GM19455 (cell line): Measurements from ENCODE around the gene P4HA1.
"Not testable (repeated sequence)": the region's sequence is repeated elsewhere in the genome, so short reads cannot be mapped to it uniquely, and the experiment has no call there.

Experiments
- ATAC-seq: cut with Tn5 transposase; IDR thresholded peaks from one replicate; pipeline ENCODE4 v1.9.1; 2021; ENCODE audit not compliant: unreplicated experiment

P4HA1 gene

DNA sequence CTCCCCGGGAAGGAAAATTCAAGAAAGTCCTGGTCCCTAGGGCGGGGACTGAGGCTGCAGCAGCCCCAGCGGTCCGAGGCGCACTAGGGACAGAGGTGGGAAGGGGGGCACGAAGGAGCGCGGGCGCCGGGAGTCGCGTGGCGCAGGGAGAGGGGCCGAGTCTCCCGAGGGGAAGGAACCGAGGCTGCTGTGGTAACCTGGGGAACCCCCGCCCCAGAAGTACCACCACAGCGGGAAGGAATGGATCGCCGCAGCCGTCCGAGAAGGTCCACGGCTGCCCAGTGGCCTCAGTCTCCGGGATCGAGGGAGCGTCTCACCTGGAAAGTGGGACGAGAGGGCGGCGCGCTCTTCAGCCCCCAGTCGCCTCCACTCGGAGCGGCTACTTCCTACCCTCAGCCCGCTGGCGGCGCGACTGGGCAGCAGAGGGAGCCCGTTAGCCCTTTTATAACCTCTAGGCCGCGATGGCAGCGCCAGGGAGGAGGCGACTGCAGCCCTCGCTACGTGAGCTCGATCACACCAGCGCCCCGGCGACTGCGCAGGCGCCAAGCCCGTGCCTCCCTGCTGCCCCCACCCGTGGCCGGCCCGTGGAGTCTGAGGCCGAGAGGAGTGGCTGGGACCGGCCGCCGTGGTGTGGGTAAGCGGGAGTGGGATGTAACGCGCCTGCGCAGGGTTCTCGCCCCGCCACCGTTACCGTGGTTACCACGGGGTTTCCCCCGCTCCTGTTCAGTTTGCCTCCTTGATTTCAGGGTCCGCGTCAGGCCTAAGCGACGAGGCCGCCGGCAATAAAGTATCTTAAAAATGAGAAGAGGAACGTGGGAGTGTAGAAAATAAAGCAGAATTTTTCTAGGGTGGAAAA, at the start of gene P4HA1:
Gene P4HA1 (minus strand): TSS at position 418 of the 856 bp plus-strand sequence. CDS start 21,983 bp downstream, outside the sequence.
- ATAC-seq = peak; percentile 77

DNA sequence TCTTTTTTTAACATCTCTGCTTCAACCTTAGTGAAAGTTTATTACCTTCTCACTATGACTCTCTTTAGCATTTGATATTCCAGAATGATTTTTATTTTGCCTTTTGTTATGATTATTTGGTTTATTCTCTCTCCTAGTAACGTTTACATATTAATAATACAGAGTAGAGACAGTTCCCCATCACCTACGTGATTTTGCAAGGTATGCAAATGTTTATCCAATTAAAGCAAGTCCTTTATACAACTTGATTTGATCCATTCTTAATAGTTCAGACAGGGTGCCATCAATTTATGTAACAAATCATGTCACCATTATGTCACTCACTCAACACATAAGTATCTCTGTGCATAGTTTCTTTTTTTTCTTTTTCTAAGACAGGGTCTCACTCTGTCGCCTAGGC, 44.9 kb upstream of the P4HA1 start:
- no peak for ATAC-seq

DNA sequence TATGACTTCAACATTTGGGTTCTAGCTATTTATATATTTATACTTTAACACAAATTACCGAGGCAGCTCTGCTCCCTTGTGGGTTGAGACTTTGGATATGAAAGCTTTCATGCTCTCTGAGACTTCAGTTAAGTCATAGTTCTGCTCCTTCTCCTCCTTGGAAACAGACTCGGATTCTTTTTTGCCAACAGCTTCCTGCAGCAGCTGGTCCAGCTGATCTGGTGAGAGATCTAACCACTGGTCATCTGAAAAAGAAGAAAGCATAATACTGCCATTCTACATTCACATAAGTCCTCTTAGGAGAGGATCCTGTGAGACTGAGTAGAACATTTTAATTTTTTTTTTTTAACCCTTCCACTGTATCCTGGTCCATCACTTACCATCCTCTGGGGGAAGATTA, 42.6 kb upstream of the P4HA1 start:
- ATAC-seq = no peak

DNA sequence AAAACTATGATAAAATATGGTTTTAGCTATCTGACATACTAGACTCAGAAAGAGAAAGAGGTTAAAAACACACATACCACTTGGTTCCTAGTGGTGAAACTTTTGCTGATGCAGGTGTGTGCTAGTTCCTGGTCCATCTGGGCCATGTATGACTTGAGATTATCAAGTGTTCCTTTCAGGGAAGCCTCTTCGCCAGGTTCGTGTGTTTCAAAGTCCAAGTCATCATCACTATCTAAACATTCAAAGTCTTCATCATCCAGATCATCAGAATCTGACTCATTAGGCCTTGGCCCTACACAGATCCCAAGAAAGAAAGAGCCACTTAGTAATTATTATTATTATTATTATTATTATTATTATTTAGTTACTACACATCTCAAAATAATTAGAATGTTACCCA, 40.0 kb upstream of the P4HA1 start:
- ATAC-seq = no peak

DNA sequence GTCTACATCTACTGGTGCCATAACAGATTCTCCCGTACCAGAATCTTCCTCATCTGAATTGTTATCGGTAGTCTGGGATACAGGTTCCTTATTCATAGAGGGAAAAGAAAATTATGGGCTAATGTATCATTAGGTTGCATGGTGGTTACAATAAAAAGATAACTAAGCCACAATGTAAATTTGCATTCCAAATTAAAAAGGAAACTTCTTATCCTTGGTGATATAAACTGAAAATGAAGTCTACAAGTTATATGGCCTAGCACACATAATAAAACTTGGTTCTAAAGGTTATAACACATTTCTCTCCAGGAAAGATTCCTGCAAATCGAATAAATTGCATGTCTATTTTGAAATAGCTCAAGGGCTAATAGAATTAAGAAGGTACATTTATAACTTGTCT, 38.1 kb upstream of the P4HA1 start:
- ATAC-seq = no peak

DNA sequence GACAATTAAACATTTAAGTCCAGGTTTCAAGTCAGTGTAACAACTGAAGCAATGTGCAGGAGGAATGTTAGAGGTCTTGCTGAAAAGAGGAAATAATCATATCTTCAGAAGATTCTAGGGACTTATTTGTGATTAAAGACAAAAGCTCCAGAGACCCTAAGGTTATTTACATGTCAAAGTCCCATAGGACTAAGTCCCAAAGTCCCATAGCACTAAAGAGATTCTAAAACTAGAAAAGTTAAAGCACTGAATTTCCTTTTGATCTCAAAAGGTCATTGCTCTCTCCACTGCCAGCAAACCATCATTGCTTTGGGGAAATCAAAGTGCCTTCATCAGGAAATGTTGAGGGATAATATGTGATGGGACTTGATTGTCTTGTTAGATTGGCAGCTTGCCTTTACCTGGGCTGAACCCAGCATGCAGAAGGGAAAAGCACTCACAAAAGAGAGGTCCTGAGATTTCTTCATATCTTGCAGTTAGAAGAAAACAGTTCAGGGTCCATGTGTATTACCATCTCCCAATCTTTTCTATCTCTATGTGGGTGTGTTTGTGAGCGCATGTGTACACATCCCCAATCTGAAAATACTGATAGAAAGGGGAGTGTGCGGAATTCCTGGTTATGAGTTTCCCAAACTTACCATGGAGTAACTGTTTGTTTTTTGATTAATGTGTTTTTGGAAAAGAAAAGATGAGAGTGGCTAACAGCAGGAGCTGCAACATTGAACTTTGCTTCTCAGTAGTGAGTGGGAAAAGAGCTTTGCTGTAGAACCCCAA, 35.4 kb upstream of the P4HA1 start:
- ATAC-seq = no peak

DNA sequence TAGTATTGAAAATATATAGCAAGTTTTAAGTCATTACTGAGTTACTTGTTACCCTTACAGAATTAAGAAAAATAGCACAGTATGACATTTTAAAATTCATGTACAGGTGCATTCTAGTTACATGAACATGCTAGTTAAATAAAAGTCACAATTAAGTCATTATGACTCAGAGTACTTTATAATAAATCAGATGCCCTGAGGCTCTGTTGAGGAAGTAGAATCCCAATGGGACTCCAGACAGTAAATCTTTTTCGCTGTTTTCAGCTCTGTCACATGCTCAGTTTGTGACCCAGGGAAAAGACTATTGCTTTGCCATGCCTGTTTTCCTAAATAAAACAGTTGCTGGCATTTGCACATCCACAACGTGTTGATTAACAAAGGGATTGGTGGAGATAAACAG, 34.6 kb upstream of the P4HA1 start:
- ATAC-seq = no peak

DNA sequence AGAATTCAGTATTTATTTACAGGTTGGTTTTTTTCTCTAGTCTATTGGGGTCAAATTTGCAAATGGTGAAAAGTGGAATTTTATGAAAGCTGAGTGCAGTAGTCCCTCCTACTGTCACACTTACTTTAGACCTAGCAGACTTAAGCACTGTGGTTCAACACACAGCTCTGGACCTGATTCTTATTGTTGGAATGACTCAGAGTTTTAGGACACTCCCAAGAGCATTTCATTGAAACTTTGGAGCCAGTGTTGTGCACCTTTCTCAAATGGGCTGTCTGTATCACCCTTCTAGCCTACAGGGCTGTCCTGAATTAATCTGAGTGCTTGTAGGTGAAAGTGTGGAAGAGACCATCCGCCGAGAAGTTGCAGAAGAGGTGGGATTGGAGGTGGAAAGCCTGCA, 29.7 kb upstream of the P4HA1 start:
- no peak for ATAC-seq

DNA sequence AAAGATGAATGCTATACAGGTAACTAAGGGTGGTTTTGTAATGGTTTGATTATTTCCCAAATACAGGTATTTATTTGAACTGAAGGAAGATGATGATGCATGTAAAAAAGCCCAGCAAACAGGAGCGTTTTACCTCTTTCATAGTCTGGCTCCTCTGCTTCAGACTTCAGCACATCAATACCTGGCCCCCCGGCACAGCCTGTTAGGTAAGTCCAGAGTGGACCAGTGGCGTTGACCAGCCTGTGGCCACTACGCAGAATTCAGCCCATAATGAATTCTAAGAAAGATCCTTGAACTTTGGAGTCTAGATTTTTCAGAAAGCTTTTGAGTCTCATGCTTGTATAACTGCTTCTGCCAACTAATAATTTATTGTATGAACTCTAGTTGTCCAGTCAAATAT, 23.3 kb upstream of the P4HA1 start:
- no peak for ATAC-seq

DNA sequence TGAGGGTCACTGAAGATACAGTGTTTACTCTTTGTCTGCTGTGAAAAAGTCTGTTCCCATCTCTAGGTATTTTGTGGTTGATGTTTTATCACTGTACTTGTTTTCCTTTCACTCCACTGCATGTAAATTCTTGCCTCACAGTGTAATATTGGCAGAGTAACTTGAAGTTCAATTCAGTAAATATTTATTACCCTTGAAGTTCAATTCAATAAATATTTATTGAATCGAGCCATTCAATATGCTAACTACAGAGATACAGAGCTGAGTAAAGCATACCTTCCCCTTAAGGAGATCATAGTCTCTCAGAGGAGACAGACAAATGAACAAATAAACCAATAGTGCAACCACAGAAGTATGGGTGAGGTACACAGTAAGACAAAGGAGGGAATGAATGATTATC, 22.8 kb upstream of the P4HA1 start:
- no peak for ATAC-seq

DNA sequence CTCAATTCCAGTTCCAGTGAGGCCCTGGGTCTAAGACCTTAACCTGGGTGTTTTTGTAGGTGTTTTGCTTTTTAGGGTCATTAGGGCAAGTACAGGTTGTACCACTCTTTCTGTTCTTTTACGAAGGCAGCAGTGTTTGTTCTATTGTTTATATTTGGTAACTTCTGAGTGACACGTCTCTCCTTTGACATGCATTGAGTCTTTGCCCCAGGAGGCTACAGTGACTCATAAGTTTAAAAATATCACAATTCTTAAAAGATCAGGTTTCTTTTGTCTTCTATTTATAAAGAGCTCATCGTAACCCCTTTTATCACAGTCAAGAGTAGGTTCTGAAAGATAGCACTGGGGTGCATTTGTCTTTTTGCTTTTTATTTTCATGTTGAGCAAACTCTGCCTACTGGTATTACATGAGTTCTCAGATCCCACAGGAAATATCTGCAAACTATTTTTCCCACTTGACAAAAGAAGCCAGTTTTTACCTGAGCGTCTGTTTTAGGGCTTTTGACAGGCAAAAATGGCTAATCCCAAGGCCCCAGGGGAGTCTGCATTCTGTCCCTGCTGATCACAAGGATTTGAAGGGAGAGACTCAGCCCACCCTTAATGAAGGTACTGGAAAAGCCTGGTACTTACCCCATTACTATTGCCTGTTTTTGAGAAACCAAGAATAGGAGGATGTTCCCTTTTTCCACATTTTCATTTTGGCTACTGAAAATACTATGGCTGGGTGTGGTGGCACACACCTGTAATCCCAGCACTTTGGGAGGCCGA, 21.5 kb upstream of the P4HA1 start:
- ATAC-seq = peak; percentile 80

DNA sequence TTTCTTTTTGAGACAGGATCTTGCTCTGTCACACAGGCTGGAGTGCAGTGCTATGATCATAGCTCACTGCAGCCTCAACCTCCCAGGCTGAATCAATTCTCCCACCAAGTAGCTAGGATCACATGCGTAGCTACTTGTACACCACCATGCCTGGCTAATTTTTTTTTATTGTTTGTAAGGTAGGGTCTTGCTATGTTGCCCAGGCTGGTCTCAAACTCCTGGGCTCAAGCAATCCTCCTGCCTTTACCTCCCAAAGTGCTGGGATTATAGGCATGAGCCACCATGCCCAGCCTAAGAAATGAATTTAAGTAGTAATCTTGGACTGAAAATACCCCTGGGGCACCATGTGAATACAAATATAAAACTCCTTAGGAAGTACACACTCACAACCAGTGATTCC, 19.4 kb upstream of the P4HA1 start:
- no peak for ATAC-seq

DNA sequence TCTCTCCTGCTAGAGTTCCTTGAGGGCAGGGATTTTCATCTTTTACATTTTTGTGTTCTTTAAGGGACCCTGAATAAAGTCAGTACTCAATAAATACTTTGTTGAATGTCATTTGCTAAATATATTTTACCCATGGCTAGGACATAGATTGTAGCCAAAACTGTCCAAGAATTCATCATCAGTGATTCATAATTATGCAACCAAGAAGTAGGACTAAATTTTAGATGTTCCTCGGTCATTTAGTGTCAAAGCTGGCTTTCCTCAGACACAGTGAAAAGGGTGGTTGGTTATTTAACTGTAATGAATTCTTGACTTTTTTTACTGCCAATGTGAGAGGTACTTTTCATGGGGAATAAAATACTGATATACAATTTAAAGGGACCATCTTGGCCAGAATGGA, 16.9 kb upstream of the P4HA1 start:
- ATAC-seq = no peak

DNA sequence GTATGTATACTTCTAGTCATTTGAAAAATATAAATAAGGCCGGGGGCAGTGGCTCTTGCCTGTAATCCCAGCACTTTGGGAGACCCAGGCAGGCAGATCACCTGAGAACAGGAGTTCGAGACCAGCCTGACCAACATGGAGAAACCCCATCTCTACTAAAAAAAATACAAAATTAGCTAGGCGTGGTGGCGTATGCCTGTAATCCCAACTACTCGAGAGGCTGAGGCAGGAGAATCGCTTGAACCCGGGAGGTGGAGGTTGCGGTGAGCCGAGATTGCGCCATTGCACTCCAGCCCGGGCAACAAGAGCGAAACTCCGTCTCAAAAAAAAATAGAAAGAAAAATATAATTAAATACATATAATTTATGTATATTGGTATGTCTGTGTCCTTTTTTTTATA, 15.4 kb upstream of the P4HA1 start:
- not testable (repeated sequence) for ATAC-seq

DNA sequence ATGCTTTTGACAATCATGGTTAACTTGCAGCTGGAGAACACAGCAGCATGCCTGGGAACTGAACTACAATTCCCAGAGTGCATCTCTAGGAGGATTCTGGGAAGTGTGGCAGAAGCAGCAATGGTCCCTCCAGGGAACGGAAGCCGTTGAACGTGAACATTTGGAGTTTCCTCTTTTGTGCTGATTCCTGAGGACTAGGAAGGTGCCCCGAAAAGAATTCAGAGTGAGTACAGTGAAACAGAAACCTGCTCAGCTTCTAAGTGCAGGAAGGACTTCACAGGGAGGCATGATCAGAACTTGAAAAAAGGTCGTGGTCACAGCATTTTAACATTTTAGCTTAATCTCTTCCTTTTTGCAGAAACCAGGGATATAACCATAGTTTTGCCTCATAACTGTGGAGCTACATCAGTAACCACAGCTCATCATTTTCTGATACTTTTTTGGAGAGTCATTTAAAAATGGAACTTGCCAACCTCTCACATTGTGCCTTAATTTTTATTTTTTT, 13.7 kb upstream of the P4HA1 start, which contains the start of gene NUDT13:
Gene NUDT13 (plus strand): TSS at position 111 of the 505 bp plus-strand sequence. CDS start 3,911 bp downstream, outside the sequence.
- ATAC-seq = peak; percentile 75

DNA sequence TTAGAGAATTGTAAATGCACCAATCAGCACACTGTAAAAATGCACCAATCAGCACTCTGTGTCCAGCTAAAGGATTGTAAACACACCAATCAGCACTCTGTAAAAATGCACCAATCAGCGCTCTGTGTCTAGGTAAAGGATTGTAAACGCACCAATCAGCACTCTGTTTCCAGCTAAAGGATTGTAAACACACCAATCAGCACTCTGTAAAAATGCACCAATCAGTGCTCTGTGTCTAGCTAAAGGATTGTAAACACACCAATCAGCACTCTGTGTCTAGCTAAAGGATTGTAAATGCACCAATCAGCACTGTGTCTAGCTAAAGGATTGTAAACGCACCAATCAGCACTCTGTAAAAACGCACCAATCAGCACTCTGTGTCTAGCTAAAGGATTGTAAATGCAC, 12.6 kb upstream of the P4HA1 start:
- ATAC-seq = not testable (repeated sequence)

DNA sequence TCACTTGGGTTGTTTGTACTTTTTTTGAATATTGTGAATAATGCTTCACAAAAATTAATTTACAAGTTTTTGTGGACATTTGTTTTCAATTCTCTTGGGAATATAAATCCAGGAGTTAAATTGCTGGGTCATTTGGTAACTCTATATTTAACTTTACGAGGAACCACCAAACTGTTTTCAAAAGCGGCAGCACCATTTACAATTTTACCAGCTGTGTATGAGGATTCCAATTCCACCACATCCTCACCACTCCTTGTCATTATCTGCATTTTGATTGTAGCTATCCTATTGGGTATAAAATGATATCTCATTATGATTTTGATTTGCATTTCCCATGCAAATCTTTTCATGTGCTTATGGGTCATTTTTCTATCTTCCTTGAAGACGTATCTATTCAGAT, 9.6 kb upstream of the P4HA1 start:
- no peak for ATAC-seq

DNA sequence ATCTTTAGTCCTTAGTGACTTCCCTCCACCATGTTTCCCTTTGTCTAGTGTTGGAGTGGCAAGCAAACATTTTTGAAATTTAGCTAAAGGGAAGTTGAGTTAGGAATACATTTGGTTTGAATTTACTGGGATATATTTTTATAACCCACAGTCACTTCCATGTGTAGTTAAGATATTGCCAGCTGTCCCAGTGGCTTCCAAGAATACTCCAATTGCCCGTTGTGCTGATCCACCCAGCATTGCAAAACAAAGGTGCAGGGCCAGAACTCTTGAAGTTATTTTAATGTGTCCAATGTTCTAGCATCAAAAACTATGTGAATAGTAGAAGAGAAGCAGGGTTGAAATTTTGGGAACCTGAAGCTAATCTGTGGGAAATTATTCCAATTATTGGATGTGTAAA, 2.5 kb upstream of the P4HA1 start:
- ATAC-seq = no peak

DNA sequence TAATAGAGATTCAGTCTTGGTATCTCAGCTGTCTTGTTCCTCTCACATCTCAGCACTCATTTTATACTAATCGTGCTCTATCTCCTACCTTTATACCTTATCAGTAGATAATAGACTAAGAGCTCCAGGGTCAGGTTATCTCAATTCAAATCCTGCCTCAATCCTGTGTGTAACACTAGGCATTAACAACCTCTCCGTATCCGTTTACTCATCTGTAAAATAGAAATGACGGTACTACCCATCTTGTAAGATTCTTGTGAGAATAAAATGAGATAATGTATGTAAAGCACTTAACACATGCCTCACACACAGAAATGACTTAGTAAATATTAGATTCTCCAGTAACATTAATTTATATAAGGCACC, 622 bp upstream of the P4HA1 start:
- ATAC-seq = peak; percentile 2

DNA sequence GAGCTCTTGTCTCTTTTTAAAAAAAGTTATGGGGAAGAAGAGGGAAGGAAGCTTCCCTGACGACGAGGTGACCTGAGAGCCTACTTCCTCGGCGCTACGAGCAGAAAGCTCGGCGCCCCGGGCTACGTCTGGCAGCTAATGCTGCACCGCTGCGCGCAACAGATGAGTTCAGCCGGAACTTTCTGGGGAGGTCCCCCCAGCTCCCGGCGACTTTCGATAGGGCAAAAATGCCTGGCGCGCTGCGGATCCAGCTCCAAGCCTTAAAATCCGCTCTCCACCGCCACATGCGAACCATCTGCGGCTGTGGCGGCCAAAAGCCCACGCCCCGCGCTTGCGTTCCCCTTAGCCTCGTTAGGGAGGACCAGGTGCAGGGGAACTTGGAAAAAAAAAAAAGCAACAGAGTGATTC, 621 bp downstream of the P4HA1 start:
- no peak for ATAC-seq

DNA sequence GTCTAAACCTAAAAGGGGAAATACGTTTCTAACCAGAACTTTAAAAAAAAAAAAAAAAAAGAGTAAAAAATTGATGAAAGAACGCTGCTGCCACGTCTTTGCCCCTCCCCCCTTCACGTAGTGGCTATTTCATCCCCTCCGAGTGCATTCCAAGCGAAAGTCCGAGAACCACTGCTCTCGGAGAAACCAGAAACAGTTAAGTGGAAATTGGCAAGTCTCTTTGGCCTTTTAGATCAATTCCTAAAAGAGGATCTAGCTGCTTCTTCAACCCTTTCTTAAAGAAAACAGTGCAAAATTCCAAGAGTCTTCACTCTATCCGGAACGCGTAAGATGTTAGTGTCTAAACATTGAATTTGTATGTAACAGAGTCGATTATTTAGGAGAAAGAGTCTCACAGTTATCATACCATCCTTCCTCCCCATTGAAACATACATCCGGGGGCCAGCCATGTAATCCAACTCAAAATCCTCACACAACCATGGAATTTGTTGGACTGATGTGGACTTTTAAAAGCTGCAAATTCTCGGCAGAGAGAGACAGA, 1.1 kb downstream of the P4HA1 start:
- ATAC-seq = no peak
